WTC11 (cell line): ENCODE data around the gene ITGA8.

ENCODE experiments used
- ATF2 ChIP-seq: sonication (generic); formaldehyde crosslinking; IDR thresholded peaks from 2 replicates; pipeline ENCODE4 v1.8.1; 2022; ENCODE audit warnings: low read depth, missing genetic modification reagents, borderline replicate concordance
- ATF3 ChIP-seq: sonication (generic); formaldehyde crosslinking; conservative IDR thresholded peaks from 2 replicates; pipeline ENCODE4 v1.8.1; 2022; ENCODE audit warnings: mild to moderate bottlenecking, missing genetic modification reagents
- CTCF ChIP-seq: fragments of 200-600 bp; IDR thresholded peaks from 2 replicates; pipeline ENCODE4 v1.8.0; 2022; ENCODE audit warnings: antibody characterized with exemption
- E2F4 ChIP-seq: sonication (generic); formaldehyde crosslinking; IDR thresholded peaks from 2 replicates; pipeline ENCODE4 v1.8.1; 2022; ENCODE audit warnings: low read depth, mild to moderate bottlenecking, moderate library complexity, missing genetic modification reagents, borderline replicate concordance
- ELF4 ChIP-seq: sonication (generic); formaldehyde crosslinking; IDR thresholded peaks from 2 replicates; pipeline ENCODE4 v1.8.1; 2022; ENCODE audit warnings: low read depth, mild to moderate bottlenecking, moderate library complexity, missing genetic modification reagents
- ESRRA ChIP-seq: sonication (generic); formaldehyde crosslinking; IDR thresholded peaks from 2 replicates; pipeline ENCODE4 v1.8.1; 2022; ENCODE audit warnings: mild to moderate bottlenecking, missing genetic modification reagents, borderline replicate concordance
- JUN ChIP-seq: sonication (generic); formaldehyde crosslinking; IDR thresholded peaks from 2 replicates; pipeline ENCODE4 v1.8.0; 2023; ENCODE audit warnings: mild to moderate bottlenecking, missing genetic modification reagents
- NFYB ChIP-seq: sonication (generic); formaldehyde crosslinking; conservative IDR thresholded peaks from 2 replicates; pipeline ENCODE4 v1.8.0; 2022; ENCODE audit warnings: low read depth, missing genetic modification reagents
- RORB ChIP-seq: fragments of 250-450 bp; sonication (Bioruptor Pico); IDR thresholded peaks from 2 replicates; pipeline ENCODE4 v1.9.0; 2021; ENCODE audit warnings: mild to moderate bottlenecking
- SMAD4 ChIP-seq: sonication (generic); formaldehyde crosslinking; IDR thresholded peaks from 2 replicates; pipeline ENCODE4 v1.8.0; 2022; ENCODE audit warnings: mild to moderate bottlenecking, missing genetic modification reagents
- TEAD4 ChIP-seq: sonication (generic); formaldehyde crosslinking; IDR thresholded peaks from 2 replicates; pipeline ENCODE4 v1.8.0; 2022; ENCODE audit warnings: mild to moderate bottlenecking, missing genetic modification reagents
- ZNF121 ChIP-seq: sonication (generic); formaldehyde crosslinking; IDR thresholded peaks from 2 replicates; pipeline ENCODE4 v1.8.0; 2023; ENCODE audit warnings: missing genetic modification reagents
- ZNF219 ChIP-seq: sonication (generic); formaldehyde crosslinking; IDR thresholded peaks from 2 replicates; pipeline ENCODE4 v1.8.0; 2023; ENCODE audit warnings: missing genetic modification reagents, mild to moderate bottlenecking, borderline replicate concordance
- ZNF263 ChIP-seq: sonication (generic); formaldehyde crosslinking; IDR thresholded peaks from 2 replicates; pipeline ENCODE4 v1.8.1; 2022; ENCODE audit warnings: low read depth, mild to moderate bottlenecking, moderate library complexity, missing genetic modification reagents

- TF ChIP-seq ZNF219 (CRISPR knock-in tag) (no peak), CTCF (no peak), ATF3 (CRISPR knock-in tag) (no peak), E2F4 (no peak), ESRRA (CRISPR knock-in tag) (no peak), ZNF121 (CRISPR knock-in tag) (no peak), ATF2 (CRISPR knock-in tag) (no peak), JUN (CRISPR knock-in tag) (no peak), NFYB (no peak), ZNF263 (CRISPR knock-in tag) (no peak), TEAD4 (CRISPR knock-in tag) (no peak), ELF4 (no peak), SMAD4 (no peak), RORB (CRISPR knock-in tag) (no peak)
These were observed 148.9 kb downstream of the ITGA8 start for GRCh38 chr10:15570738-15571339.
